ENCODE measurements around the gene SLC24A1.
A peak's percentile ranks its signal among the peaks of the same experiment; 100 is the strongest.
"Not testable (repeated sequence)": the region's sequence is repeated elsewhere in the genome, so short reads cannot be mapped to it uniquely, and the experiment has no call there.

Gene SLC24A1

GRCh38 chr15:65621638-65622037, at the start of gene SLC24A1:
TSS of gene SLC24A1 (plus strand) at chr15:65621938. CDS start at chr15:65624081, 2,143 bp downstream.
- no peak for FAIRE-seq

DNA sequence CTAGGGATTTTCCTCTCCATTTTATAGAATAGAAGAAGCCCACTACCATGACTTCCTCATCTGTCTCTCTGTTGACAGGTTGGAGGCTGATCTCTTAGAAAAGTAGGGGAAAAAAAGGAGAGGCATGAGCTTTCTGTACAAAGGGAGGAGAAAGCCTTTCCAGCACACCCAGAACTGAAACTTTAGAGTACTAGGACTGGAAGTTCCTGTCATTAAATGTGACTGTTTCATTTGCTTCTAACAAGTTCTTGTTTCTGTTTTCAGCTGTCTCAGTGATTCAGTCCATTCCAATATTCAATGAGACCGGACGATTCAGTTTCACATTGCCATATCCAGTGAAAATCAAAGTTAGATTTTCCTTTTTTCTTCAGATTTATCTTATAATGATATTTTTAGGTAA, 49.8 kb upstream of the SLC24A1 start:
- FAIRE-seq: no peak

GRCh38 chr15:65576664-65577063, 45.1 kb upstream of the SLC24A1 start:
- FAIRE-seq: no peak

GRCh38 chr15:65577129-65577996, 44.4 kb upstream of the SLC24A1 start:
- FAIRE-seq: no peak

GRCh38 chr15:65578904-65579728, 42.6 kb upstream of the SLC24A1 start:
- no peak for FAIRE-seq

DNA sequence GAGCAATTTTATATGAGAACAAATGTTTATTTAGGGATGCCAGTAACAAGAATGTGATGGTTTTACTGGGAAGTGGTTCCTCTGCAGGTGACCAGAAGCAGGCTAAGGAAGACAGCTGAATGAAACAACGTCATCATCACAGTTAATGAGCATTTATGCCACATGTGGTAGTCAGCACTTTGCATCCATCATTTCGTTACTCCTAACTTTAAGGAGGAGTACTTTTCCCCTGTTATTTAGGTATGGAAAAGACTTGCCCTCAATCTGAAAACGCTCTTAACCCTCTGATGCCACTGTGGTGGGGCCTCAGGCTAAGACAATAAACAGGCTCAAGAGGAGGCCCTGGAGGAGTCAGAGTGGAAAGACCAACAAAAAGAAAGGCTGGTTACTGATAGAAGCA, 42.0 kb upstream of the SLC24A1 start:
- FAIRE-seq: no peak

GRCh38 chr15:65580287-65580686, 41.5 kb upstream of the SLC24A1 start:
- FAIRE-seq: no peak

DNA sequence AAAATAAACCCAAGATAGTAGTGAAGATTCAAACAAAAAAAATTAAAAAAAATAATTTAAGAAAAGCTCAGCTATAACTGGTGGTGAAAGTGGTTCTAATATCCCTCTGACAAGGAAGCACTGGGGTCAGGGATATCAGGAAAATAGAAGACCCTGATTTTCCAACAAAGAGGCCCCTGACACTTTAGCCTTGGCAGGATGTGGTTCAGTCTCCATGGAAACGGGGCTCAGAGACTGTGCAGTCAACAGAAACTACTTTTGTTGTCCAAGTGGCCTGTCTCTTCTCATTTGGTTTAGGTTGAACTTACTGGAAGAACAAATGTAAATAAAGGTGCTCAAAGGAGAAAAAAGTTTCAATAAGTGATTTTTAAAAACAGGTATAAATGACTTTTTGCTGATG, 38.0 kb upstream of the SLC24A1 start:
- FAIRE-seq: peak; percentile 17

GRCh38 chr15:65584241-65584640, 37.5 kb upstream of the SLC24A1 start:
- FAIRE-seq: no peak

- FAIRE-seq: no peak
Measured at GRCh38 chr15:65587094-65587493, 34.6 kb upstream of the SLC24A1 start.

- FAIRE-seq: peak; percentile 43
Measured at GRCh38 chr15:65595960-65596359, 25.8 kb upstream of the SLC24A1 start.

DNA sequence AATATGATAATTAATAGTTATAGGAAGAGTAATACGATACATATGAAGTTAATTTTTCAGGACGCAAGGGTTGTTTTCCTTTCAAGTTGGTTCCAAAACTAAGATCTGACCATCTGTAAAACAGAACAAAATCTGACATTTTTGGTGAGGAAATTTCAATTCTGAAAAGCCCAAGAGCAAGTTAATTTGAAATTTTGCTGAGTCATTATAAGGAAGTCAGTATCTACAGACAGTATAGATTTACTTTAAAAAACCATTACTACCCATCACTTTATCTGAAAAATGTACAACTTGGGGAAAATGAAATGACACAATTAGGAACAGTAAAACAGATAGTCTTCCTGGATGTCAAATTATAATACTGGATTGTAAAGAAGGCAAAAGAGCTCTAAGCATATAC, 23.3 kb upstream of the SLC24A1 start:
- FAIRE-seq: no peak

- no peak for FAIRE-seq
Measured at GRCh38 chr15:65599677-65600076, 22.1 kb upstream of the SLC24A1 start.

GRCh38 chr15:65603134-65603533, 18.6 kb upstream of the SLC24A1 start:
- FAIRE-seq: no peak

- no peak for FAIRE-seq
Measured at GRCh38 chr15:65603559-65603958, 18.2 kb upstream of the SLC24A1 start.

DNA sequence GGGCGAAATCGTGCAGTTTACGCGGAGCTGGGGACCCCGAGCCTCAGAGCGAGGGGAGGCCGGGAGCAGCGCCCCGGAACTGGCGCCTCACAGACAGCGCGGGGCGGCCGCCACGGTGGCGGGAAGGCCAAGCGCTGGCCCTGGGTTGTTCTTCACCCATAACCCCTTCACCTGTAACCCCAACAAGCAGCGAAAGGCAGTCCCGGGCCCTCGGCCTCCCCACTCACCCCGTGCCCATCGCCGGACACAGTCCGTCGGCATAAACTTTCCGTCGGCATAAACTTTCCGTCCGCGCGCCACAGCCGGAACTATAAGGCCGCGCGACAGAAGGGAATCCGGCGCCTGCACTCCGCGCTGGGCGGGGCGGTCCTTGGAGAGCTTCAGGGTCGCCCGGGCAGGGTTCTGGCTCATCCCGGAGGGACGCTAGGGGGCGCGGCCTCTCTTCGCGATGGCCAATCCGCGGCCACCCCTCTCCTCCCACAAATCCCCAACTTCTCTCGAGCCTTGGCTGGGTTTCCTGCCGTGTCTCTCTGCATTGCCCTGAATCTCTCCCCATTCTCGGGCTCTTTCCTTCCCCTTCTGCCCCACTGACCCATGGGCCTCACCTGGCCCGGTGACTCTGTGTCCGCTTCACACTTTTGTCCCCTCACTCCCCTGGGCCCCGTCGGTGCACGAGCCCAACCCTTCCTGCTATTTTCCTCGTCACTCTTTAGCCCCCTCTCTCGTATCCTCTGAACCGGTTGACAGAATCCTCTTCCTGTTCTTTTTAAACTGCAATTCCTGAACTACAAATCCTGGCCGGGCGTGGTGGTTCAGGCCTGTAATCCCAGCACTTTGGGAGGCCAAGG, 10.6 kb upstream of the SLC24A1 start, which contains the start of gene INTS14:
TSS of gene INTS14 (minus strand) at position 261 of the 848 bp plus-strand sequence. CDS start 3,751 bp downstream, outside the sequence.
- FAIRE-seq: no peak

GRCh38 chr15:65611888-65612615, 9.7 kb upstream of the SLC24A1 start:
- no peak for FAIRE-seq

DNA sequence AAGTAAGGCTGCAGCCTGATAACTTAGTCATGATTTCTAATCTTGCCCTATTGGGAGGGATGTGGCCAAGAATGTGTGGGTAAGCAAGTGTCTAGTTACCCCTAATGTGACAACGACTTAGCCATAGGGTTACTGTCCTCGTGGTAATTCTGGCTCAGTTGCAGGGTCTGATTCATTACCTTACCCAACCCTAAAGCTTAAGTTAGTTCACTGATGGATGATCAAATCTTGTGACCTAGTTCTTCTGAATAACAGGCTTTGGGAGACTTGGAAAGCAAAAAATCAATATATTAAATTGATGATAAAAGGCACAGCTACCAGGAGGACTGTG, 9.2 kb upstream of the SLC24A1 start:
- FAIRE-seq: no peak

DNA sequence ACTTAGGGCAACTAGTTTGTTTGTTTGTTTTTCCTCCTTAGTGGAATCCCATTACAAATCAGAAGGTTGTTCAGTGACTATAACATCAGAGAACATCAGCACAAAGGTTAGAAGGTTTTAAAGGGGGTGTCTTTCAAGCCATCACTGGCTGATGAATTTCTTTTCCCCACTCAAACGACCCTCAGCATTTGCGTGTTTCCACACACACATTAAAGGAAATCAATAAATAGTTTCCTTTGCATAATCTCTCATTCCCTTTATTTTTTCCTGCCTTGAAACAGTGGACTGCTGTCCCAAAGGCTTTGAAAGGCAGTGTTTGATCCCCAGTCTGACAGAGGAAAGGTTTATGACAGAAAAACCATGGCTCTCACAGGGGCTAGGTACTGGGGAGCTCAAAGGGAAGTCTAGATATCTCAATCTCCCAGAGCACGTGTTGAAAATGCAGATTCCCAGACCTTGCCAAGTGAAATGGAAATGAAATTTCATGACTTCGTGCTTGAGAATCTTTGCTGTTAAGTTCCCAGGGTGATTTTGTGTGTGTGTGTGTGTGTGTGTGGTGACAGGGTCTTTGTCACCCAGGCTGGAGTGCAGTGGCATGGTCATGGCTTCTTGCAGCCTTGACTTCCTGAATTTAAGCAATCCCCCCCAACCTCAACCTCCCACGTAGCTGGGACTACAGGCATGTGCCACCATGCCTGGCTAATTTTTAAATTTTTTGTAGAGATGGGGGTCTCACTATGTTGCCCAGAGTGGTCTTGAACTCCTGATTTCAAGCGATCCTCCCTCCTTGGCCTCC, 8.6 kb upstream of the SLC24A1 start:
- no peak for FAIRE-seq

GRCh38 chr15:65615887-65616286, 5.9 kb upstream of the SLC24A1 start:
- FAIRE-seq: not testable (repeated sequence)

- FAIRE-seq: no peak
Measured at GRCh38 chr15:65618560-65619109, 3.1 kb upstream of the SLC24A1 start.
